ENCODE results near the gene AMDHD2.

The AMDHD2 gene

GRCh38 chr16:2473999-2474876 is 45.9 kb upstream of the AMDHD2 start (continued):
- TF ChIP-seq KLF17 (tag by site-specific recombination; IDR thresholded peaks at IDR 0.05) = peak; percentile 40; the same call in 1 of the 2 replicates
- TF ChIP-seq BCL11B (tag by site-specific recombination; IDR thresholded peaks at IDR 0.05; ENCODE audit: low read depth) = peak; percentile 95
- TF ChIP-seq ZBTB11 (tag by site-specific recombination; conservative IDR thresholded peaks at IDR 0.05; ENCODE audit: low read depth) = peak; percentile 83
- peak; percentile 23; the same call in 1 of the 2 replicates for TF ChIP-seq ZNF777 (tag by site-specific recombination; IDR thresholded peaks at IDR 0.05; ENCODE audit: borderline replicate concordance)
- TF ChIP-seq ZNF488 (tag by site-specific recombination; IDR thresholded peaks at IDR 0.05) = no peak
- no peak for TF ChIP-seq ZNF138 (tag by site-specific recombination; IDR thresholded peaks at IDR 0.05; ENCODE audit: borderline replicate concordance)
- TF ChIP-seq ZNF639 (tag by site-specific recombination; IDR thresholded peaks at IDR 0.05) = no peak
- peak; percentile 11; the same call in 1 of the 2 replicates for TF ChIP-seq ZSCAN30 (tag by site-specific recombination; IDR thresholded peaks at IDR 0.05)
- TF ChIP-seq ZNF843 (tag by site-specific recombination; IDR thresholded peaks at IDR 0.05) = 0 out of 2 replicates have a peak, but pooled peaks have one; percentile 18
- TF ChIP-seq ZSCAN5A (tag by site-specific recombination; IDR thresholded peaks at IDR 0.05) = peak; percentile 65
- TF ChIP-seq ZBTB8A (tag by site-specific recombination; IDR thresholded peaks at IDR 0.05) = peak; percentile 96
- TF ChIP-seq ZNF513 (tag by site-specific recombination; IDR thresholded peaks at IDR 0.05) = no peak
- TF ChIP-seq ZNF10 (tag by site-specific recombination; IDR thresholded peaks at IDR 0.05) = 0 out of 2 replicates have a peak, but pooled peaks have one; percentile 23
- TF ChIP-seq ZNF157 (tag by site-specific recombination; IDR thresholded peaks at IDR 0.05) = no peak
- TF ChIP-seq ZNF311 (tag by site-specific recombination; IDR thresholded peaks at IDR 0.05; ENCODE audit: borderline replicate concordance) = no peak
- peak; percentile 69 for TF ChIP-seq ZBTB7A (tag by site-specific recombination; IDR thresholded peaks at IDR 0.05; ENCODE audit: low read depth)
- peak; percentile 72 for TF ChIP-seq SP2 (tag by site-specific recombination; IDR thresholded peaks at IDR 0.05)
